K562 (cell line): ENCODE measurements around the gene SORT1. TPM values are rescaled to one million over a fixed set of nuclear protein-coding genes. Genes with fewer than 3 reads are reported as not detected.
"Not testable (repeated sequence)": the region's sequence is repeated elsewhere in the genome, so short reads cannot be mapped to it uniquely, and the experiment has no call there.

Experiments used
- ATAC-seq: fragments of 200-7000 bp; cut with Tn5 transposase; 3 replicates; pipeline ENCODE4 v1.9.1; 2020; ENCODE audit warnings: moderate library complexity
- BruUV-seq: library from RNA; stranded (reverse); fragments of 400-500 nt; replicated peaks from 2 replicates; lab custom pipeline; 2021; lab: Mats Ljungman, UMichigan
- CTCF ChIA-PET: fragments of 300-600 bp; formaldehyde crosslinking; extraction: SDS; loops from one replicate; lab custom pipeline; 2021; ENCODE audit warnings: low intra/inter-chr PET ratio; lab: Yijun Ruan, JAX
- POLR2A ChIA-PET: fragments of 300-600, 350-650 bp; sonication (Branson Sonifier 250); formaldehyde crosslinking; extraction: SDS; loops from one replicate; lab custom pipeline; 2021; ENCODE audit warnings: antibody characterized with exemption, inconsistent platforms; lab: Yijun Ruan, JAX
- DNase-seq, 4 experiments: peaks; one replicate each; pipeline versions ENCODE4 v3.0.0 to v3.0.0-alpha.2; 2011 to 2018; ENCODE audit warnings: low spot score in 3 of 4, mixed read lengths in 3 of 4; ENCODE audit errors: extremely low read depth in 1 of 4
- FAIRE-seq: peaks from 2 replicates; lab custom pipeline; 2011; peaks lifted over from hg19 to GRCh38; lab: Jason Lieb, UNC
- H2AFZ ChIP-seq: 2 replicates; pipeline ENCODE4 v1.6.0; 2011; ENCODE audit warnings: low read depth, low read length, control low read depth, inconsistent platforms
- H3K27ac ChIP-seq: fragments of 200-600 bp; 3 replicates; pipeline ENCODE4 v1.8.0; 2011; ENCODE audit warnings: low read depth, mild to moderate bottlenecking, control low read depth, inconsistent platforms, low read length, moderate library complexity, mixed read lengths; ENCODE audit errors: extremely low read depth
- H3K27me3 ChIP-seq, 2 experiments: fragments of 300-600 bp in 1 of 2; 2 replicates in 1 of 2; 3 replicates in 1 of 2; pipeline versions ENCODE4 v1.6.0 to v1.8.0; 2011; ENCODE audit warnings: inconsistent platforms in 2 of 2, low read length in 2 of 2, mild to moderate bottlenecking in 1 of 2, mixed read lengths in 1 of 2, moderate library complexity in 1 of 2; ENCODE audit not compliant: control insufficient read depth in 2 of 2, insufficient read depth in 2 of 2
- H3K36me3 ChIP-seq: fragments of 300-600 bp; 3 replicates; pipeline ENCODE4 v1.8.0; 2011; ENCODE audit warnings: mild to moderate bottlenecking, low read length, inconsistent platforms; ENCODE audit not compliant: control insufficient read depth, insufficient read depth
- H3K4me1 ChIP-seq, 2 experiments: fragments of 200-600 bp in 1 of 2; replicated peaks in 1 of 2; 2 replicates in 1 of 2; 3 replicates in 1 of 2; pipeline versions ENCODE4 v1.5.1 to v1.8.0; 2011; ENCODE audit warnings: inconsistent platforms in 2 of 2, low read length in 2 of 2, mild to moderate bottlenecking in 1 of 2, mixed read lengths in 1 of 2, moderate library complexity in 1 of 2; ENCODE audit not compliant: control insufficient read depth in 2 of 2, insufficient read depth in 2 of 2
- H3K4me2 ChIP-seq: 2 replicates; pipeline ENCODE4 v1.6.1; 2011; ENCODE audit warnings: low read length, control low read depth, inconsistent platforms, mixed read lengths; ENCODE audit not compliant: insufficient read depth
- H3K4me3 ChIP-seq: fragments of 200-600 bp; sonication (generic), shearing (Covaris generic); 2 replicates; pipeline ENCODE4 v1.5.1; 2016; ENCODE audit warnings: control low read depth, inconsistent platforms
- H3K79me2 ChIP-seq: fragments of 200-600 bp; 3 replicates; pipeline ENCODE4 v1.8.0; 2011; ENCODE audit warnings: low read length, inconsistent platforms; ENCODE audit not compliant: control insufficient read depth, insufficient read depth
- H3K9ac ChIP-seq, 2 experiments: 2 replicates each; pipeline versions ENCODE4 v1.6.0 to v1.6.1; 2011; ENCODE audit warnings: low read depth in 2 of 2, low read length in 2 of 2, control low read depth in 1 of 2, inconsistent platforms in 1 of 2, mild to moderate bottlenecking in 1 of 2, mixed read lengths in 1 of 2; ENCODE audit not compliant: insufficient read depth in 1 of 2
- H3K9me1 ChIP-seq: one replicate; pipeline ENCODE4 v1.6.0; 2011; ENCODE audit warnings: inconsistent platforms, mild to moderate bottlenecking, low read length, moderate library complexity; ENCODE audit not compliant: control insufficient read depth, insufficient read depth
- H3K9me3 ChIP-seq: replicated peaks from 2 replicates; pipeline ENCODE4 v1.5.1; 2011; ENCODE audit warnings: low read depth, low read length, inconsistent platforms; ENCODE audit not compliant: control insufficient read depth, insufficient read depth
- H4K20me1 ChIP-seq: replicated peaks from 2 replicates; pipeline ENCODE4 v1.6.1; 2011; ENCODE audit warnings: low read length, inconsistent platforms, mixed read lengths; ENCODE audit not compliant: control insufficient read depth, insufficient read depth
- CBFA2T3 ChIP-seq: fragments of 450-650 bp; IDR thresholded peaks from 2 replicates; pipeline ENCODE4 v1.6.1; 2017
- ETV6 ChIP-seq, 3 experiments: fragments of 150-350 bp in 1 of 3; sonication (generic) in 1 of 3; formaldehyde crosslinking in 1 of 3; IDR thresholded peaks; 2 replicates each; pipeline versions ENCODE4 v1.6.1 to v1.8.0; 2014 to 2022; ENCODE audit warnings: borderline replicate concordance in 2 of 3, low read depth in 2 of 3, antibody characterized with exemption in 1 of 3, low read length in 1 of 3, mild to moderate bottlenecking in 1 of 3, missing genetic modification reagents in 1 of 3
- RAD51 ChIP-seq: fragments of 450-650 bp; IDR thresholded peaks from 2 replicates; pipeline ENCODE4 v1.7.1; 2016; ENCODE audit warnings: low read depth, mild to moderate bottlenecking, borderline replicate concordance
- TAF15 ChIP-seq: fragments of 200-400 bp; formaldehyde crosslinking; IDR thresholded peaks from 2 replicates; pipeline ENCODE4 v1.6.1; 2017; ENCODE audit warnings: mild to moderate bottlenecking, low read depth, low read length, moderate library complexity
- WGBS: fragments of 100-300 bp; shearing (Covaris generic); methylation state at CpG from one replicate; pipeline ENCODE4 v1.1.6; 2016; ENCODE audit warnings: low coverage, mixed read lengths; ENCODE audit not compliant: insufficient coverage; ENCODE audit errors: missing lambda C conversion rate; 5-methylcytosine and 5-hydroxymethylcytosine counted together
- in situ Hi-C: fragments of 300-500 bp; cut with MboI; formaldehyde crosslinking; loops from 4 replicates; pipeline ENCODE4 v1.15.0; 2018; ENCODE audit warnings: inconsistent platforms, mixed read lengths
- intact Hi-C: fragments of 100-400 bp; cut with micrococcal nuclease; formaldehyde crosslinking; loops from 2 replicates; pipeline ENCODE4 v1.14.2; 2022
- polyA plus RNA-seq, 8 experiments: library from polyadenylated mRNA; depleted of rRNA in 4 of 8; stranded (reverse) in 5 of 8; unstranded in 3 of 8; fragments of >200 nt; fragmentation: Nextera tagmentation in 2 of 8; fragmentation: Illumina TruSeq in 1 of 8; extraction: Ambion mirVana in 2 of 8; extraction: Trizol in 1 of 8; gene quantifications; 2 replicates each; pipeline versions ENCODE4 v1.2.1 to v1.2.3, GENCODE V29; 2011 to 2014; ENCODE audit warnings: inconsistent platforms in 1 of 8, missing spikeins in 1 of 8
- total RNA-seq, 7 experiments: library from RNA; depleted of rRNA in 6 of 7; stranded (reverse); fragments of >200 nt in 6 of 7; fragmentation: Illumina TruSeq in 2 of 7; extraction: Trizol in 2 of 7; gene quantifications; 2 replicates each; pipeline versions ENCODE4 v1.2.1 to v1.2.3, GENCODE V29; 2011 to 2021; ENCODE audit warnings: low replicate concordance in 1 of 7
- TF ChIP-seq, protein P1 (sequence below), 2 experiments: fragments of 450-650 bp in 1 of 2; sonication (generic) in 1 of 2; formaldehyde crosslinking in 1 of 2; IDR thresholded peaks in 1 of 2; conservative IDR thresholded peaks in 1 of 2; 2 replicates each; pipeline versions ENCODE4 v1.6.1 to v1.8.1; 2016 to 2023; ENCODE audit warnings: mild to moderate bottlenecking in 2 of 2, moderate library complexity in 2 of 2, inconsistent platforms in 1 of 2, missing genetic modification reagents in 1 of 2
- TF ChIP-seq, protein P2 (sequence below): sonication (generic); formaldehyde crosslinking; IDR thresholded peaks from 2 replicates; pipeline ENCODE4 v1.5.0; 2020; ENCODE audit warnings: missing genetic modification reagents
- TF ChIP-seq, protein P3 (sequence below): sonication (generic); formaldehyde crosslinking; IDR thresholded peaks from 2 replicates; pipeline ENCODE4 v1.9.0; 2022; ENCODE audit warnings: mild to moderate bottlenecking, missing genetic modification reagents

Gene SORT1
- total and polyA plus RNA-seq, 9 of the 15 experiments (the other 6 are each of a cell fraction or from before 2014, with no cell fraction given), result 27.4 to 112 (median 65.0) TPM

DNA sequence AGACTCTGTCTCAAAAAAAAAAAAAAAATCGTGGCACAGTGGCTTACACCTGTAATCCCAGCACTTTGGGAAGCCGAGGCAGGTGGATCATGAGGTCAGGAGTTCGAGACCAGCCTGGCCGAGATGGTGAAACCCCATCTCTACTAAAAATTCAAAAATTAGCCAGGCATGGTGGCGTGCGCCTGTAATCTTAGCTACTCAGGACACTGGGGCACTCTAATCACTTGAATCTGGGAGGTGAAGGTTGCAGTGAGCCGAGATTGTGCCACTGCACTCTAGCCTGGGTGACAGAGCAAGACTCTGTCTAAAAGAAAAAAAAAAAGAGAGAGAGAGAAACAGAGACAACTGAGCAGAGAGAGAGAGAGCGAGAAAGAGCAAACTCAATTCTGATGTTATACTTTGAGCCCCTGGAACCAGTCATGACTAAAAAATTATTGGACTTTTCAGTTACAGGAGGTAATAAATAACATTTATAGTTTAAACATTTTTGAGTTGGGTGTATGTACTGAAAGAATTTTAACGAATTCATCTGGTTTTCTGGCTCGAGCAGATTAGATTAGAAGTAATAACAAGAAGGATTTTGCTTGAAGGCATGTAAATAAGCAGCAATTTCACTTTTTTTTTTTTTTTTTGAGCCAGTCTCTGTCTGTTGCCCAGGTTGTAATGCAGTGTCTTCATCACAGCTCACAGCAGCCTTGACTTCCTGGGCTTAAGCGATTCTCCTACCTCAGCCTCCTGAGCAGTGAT lies 48.4 kb upstream of the SORT1 start:
- BruUV-seq, H3K79me2 ChIP-seq, H3K36me3 ChIP-seq, H3K9me3 ChIP-seq, DNase-seq, H3K4me3 ChIP-seq, H3K9me1 ChIP-seq, H4K20me1 ChIP-seq, H2AFZ ChIP-seq, FAIRE-seq, H3K4me1 ChIP-seq, intact Hi-C loops, H3K27ac ChIP-seq, H3K4me2 ChIP-seq, in situ Hi-C loops, H3K9ac ChIP-seq, ATAC-seq: not testable (repeated sequence)
- WGBS, result 5% methylated on average over 11 of the region's 11 CpGs
- POLR2A ChIA-PET, result interaction anchor here (0.6 kb wide), 1 partner anchor 8 kb away, joined by 3 read pairs; no protein-coding TSS in a partner anchor
- TF ChIP-seq CBFA2T3, result peak; percentile 20; the same call in 1 of the 2 replicates
- TF ChIP-seq, all 486 proteins: peak for 1; not testable (repeated sequence) for 485
- CTCF ChIA-PET, result interaction anchor here (0.9 kb wide), 1 partner anchor 88 kb away, joined by 3 read pairs; no protein-coding TSS in a partner anchor
- H3K27me3 ChIP-seq, result peaks cover 6 to 11% of the 10 kb centered on the region in 2 experiments; a peak in 3 of 5 replicates

DNA sequence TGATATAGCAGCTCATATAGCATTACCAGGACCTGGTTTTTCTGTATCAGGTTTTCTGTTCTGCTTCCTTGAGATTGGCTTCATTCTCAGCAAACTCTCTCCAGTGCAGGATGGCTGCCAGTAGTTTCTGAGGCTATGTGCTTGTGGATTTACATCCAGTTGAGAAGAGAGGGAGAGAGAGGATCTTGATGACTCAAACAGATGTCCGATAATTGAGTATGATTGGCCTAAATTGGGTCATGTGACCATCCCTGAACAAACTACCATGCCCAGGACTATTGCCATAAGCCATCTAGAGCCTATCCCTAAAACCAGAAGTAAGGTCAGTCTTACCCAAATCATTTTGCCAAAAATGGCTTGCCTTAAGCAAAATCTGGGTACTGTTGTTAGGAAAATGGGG lies 46.6 kb upstream of the SORT1 start:
- FAIRE-seq (peak; percentile 15), DNase-seq (peak in 2 of 4 experiments; percentile 34 to 40), ATAC-seq (peak; percentile 53; the same call in 1 of the 3 replicates)
- Histone ChIP-seq H3K4me3 (no peak overlapping the region), H3K9ac (no peak overlapping the region), H3K27me3 (peaks cover 6 to 11% of the 10 kb centered on the region in 2 experiments; a peak in 3 of 5 replicates), H4K20me1 (no peaks in the 10 kb centered on the region), H2AFZ (no peak overlapping the region), H3K4me1 (peaks cover 0 to 2% of the 10 kb centered on the region in 2 experiments; a peak in 1 of 5 replicates), H3K79me2 (no peaks in the 10 kb centered on the region), H3K9me1 (no peaks in the 10 kb centered on the region), H3K36me3 (no peaks in the 10 kb centered on the region), H3K27ac (no peak overlapping the region), H3K9me3 (no peaks in the 10 kb centered on the region), H3K4me2 (no peak overlapping the region)
- intact Hi-C loops, result no loop called here
- CTCF ChIA-PET, result no interaction called here
- POLR2A ChIA-PET, result interaction anchor here (0.9 to 1.1 kb wide), 3 partner anchors 14 to 39 kb away, joined by 3 read pairs; partner anchors contain the start of gene ATXN7L2
- 5% methylated on average over 1 of the region's 1 CpG for WGBS
- in situ Hi-C loops, result no loop called here
- BruUV-seq, result no TSS peak
- TF ChIP-seq ETV6 (IDR thresholded peaks at IDR 0.05; ENCODE audit: borderline replicate concordance in 1 of 2, low read depth in 2 of 2, low read length in 1 of 2), result no peak
- TF ChIP-seq ETV6 (CRISPR knock-in tag; IDR thresholded peaks at IDR 0.05; ENCODE audit: borderline replicate concordance), result no peak
- TF ChIP-seq, protein P1, sequence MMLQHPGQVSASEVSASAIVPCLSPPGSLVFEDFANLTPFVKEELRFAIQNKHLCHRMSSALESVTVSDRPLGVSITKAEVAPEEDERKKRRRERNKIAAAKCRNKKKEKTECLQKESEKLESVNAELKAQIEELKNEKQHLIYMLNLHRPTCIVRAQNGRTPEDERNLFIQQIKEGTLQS (IDR thresholded peaks at IDR 0.05), result peak; percentile 24; the same call in 1 of the 2 replicates
- TF ChIP-seq, protein P1 (CRISPR knock-in tag; conservative IDR thresholded peaks at IDR 0.05), result no peak
- no peak for TF ChIP-seq TAF15
- TF ChIP-seq, protein P2, sequence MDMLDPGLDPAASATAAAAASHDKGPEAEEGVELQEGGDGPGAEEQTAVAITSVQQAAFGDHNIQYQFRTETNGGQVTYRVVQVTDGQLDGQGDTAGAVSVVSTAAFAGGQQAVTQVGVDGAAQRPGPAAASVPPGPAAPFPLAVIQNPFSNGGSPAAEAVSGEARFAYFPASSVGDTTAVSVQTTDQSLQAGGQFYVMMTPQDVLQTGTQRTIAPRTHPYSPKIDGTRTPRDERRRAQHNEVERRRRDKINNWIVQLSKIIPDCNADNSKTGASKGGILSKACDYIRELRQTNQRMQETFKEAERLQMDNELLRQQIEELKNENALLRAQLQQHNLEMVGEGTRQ, result peak; percentile 76
- TF ChIP-seq, protein P3, sequence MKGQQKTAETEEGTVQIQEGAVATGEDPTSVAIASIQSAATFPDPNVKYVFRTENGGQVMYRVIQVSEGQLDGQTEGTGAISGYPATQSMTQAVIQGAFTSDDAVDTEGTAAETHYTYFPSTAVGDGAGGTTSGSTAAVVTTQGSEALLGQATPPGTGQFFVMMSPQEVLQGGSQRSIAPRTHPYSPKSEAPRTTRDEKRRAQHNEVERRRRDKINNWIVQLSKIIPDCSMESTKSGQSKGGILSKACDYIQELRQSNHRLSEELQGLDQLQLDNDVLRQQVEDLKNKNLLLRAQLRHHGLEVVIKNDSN (CRISPR knock-in tag), result peak; percentile 63
- TF ChIP-seq RAD51, result peak; percentile 83
